IPS-NIHi11 (cell line): ENCODE data around the gene SPPL2C.
A peak's percentile ranks its signal among the peaks of the same experiment; 100 is the strongest.

Source experiments
- DNase-seq: peaks from one replicate; pipeline ENCODE4 v3.0.0; 2012; ENCODE audit warnings: mixed read lengths, low spot score

SPPL2C gene

DNA sequence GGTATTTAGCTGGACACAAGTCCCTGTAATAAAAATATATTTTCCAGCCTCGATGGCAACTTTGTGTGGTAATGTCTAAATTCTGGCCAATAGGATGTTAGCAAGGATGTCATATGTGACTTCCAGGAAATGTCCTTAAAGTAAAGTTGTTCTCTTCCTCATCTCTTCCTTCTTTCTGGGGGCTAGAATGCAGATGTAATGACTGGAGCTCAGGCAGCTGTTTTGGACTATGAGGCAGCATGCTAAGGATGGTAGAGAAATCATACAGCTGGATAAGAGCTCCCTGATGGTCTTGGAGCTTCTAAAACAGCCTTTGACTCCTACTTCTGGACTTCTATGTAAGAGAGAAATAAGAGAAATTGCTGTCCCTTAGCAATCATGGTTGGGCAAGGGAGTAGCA is 32.8 kb downstream of the SPPL2C start:
- DNase-seq = no peak

DNA sequence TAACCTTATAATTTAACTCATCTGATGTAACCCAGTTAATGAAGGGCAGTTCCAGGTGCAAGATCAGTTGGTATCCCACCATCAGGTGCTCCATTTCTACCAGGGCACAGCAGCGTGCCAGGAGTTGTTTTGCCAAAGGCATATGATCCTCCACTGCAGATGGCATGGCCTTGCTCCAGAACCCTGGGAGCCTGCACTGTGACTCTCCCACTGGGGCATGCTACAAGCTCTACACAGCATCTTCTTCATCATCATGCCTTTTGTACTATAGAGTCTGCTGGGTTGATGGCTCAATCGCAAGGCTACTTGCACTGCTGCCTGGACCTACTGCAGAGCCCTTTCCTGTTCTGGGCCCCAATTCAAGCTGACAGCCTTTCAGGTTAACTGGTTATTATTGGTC is 38.4 kb downstream of the SPPL2C start:
- DNase-seq = no peak

DNA sequence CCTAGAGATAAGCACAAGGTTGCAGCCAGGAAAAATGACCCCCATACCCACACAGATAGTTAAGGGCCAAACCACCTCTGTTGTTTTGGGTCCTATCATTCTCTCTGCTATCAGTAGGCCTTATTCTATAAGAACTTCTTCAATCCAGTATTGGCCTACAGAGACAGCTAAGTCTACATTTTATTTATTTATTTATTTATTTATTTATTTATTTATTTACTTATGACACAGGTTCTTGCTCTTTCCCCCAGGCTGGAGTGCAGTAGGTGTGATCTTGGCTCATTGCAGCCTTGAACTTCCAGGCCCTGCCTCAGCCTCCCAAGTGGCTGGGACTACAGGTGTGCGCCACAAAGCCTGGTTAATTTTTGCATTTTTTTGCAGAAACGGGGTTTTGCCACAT is 42.2 kb downstream of the SPPL2C start:
- no peak for DNase-seq

DNA sequence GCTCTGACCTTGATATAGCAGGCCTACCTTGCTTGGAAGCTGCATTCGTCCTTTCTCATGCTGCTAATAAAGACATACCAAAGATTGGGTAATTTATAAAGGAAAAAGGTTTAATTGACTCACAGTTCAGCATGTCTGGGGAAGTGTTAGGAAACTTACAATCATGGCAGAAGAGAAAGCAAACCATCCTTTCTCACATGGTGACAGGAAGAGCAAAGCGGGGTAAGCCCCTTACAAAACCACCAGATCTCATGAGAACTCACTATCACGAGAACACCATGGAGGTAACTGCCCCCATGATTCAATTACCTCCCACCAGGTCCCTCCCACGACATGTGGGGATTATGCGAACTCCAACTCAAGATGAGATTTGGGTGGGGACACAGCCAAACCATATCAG is 43.7 kb downstream of the SPPL2C start:
- DNase-seq = no peak

DNA sequence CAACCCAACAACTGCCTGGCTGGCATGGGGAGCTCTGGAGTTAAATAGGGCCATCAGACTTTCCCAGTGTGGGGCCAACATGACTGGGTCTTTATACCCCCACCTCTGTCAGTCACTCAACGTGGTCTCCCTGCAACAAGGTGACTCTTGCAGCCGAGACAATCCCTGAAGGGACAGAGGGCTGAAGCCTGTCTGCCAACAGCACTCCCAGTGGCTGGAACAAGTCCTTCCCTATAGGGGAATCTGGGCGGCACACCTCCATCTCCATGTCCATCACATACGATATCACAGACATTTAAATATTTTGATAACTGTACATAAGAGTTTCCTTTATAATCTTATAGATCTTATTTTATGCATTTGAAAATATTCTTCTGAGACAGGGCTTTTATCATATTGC is 44.9 kb downstream of the SPPL2C start:
- peak; percentile 49 for DNase-seq

DNA sequence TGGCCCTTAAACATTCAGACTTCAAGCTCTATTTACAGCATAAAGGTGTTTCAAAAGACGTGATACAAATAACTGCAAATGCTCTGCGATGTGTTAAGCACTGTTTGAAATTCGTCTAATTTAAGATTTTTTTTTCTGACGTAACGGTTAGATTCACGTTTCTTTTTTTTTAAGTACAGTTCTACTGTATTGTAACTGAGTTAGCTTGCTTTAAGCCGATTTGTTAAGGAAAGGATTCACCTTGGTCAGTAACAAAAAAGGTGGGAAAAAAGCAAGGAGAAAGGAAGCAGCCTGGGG is 49.0 kb downstream of the SPPL2C start:
- no peak for DNase-seq

DNA sequence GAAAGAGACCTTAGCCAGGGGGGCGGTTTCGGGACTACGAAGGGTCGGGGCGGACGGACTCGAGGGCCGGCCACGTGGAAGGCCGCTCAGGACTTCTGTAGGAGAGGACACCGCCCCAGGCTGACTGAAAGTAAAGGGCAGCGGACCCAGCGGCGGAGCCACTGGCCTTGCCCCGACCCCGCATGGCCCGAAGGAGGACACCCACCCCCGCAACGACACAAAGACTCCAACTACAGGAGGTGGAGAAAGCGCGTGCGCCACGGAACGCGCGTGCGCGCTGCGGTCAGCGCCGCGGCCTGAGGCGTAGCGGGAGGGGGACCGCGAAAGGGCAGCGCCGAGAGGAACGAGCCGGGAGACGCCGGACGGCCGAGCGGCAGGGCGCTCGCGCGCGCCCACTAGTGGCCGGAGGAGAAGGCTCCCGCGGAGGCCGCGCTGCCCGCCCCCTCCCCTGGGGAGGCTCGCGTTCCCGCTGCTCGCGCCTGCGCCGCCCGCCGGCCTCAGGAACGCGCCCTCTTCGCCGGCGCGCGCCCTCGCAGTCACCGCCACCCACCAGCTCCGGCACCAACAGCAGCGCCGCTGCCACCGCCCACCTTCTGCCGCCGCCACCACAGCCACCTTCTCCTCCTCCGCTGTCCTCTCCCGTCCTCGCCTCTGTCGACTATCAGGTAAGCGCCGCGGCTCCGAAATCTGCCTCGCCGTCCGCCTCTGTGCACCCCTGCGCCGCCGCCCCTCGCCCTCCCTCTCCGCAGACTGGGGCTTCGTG is 49.5 kb downstream of the SPPL2C start, which contains the start of gene MAPT:
Gene MAPT (plus strand): TSS at position 533 of the 763 bp plus-strand sequence. CDS start 67,784 bp downstream, outside the sequence.
- DNase-seq = peak; percentile 98

DNA sequence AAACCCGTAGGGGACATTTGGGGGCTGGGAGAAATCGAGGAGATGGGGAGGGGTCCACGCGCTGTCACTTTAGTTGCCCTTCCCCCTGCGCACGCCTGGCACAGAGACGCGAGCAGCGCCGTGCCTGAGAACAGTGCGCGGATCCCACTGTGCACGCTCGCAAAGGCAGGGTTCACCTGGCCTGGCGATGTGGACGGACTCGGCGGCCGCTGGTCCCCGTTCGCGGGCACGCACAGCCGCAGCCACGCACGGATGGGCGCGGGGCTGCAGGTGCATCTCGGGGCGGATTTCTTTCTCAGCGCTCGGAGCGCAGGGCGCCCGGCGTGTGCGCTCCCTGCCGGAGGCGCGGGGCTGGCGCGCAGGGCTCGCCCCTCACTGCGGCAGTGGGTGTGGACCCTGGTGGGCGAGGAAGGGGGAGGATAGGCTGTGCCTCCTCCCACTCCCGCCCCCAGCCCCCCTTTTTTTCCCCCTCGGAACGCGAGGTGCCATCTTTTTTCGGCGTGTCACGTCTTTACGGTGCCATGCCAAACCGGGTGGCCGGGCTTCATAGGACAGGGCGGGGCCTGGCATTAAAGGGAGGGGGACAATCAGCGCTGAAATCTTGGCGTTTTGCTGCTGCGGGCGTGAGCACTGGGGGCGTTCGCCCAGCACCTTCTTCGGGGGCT is 50.8 kb downstream of the SPPL2C start:
- peak; percentile 56 for DNase-seq

DNA sequence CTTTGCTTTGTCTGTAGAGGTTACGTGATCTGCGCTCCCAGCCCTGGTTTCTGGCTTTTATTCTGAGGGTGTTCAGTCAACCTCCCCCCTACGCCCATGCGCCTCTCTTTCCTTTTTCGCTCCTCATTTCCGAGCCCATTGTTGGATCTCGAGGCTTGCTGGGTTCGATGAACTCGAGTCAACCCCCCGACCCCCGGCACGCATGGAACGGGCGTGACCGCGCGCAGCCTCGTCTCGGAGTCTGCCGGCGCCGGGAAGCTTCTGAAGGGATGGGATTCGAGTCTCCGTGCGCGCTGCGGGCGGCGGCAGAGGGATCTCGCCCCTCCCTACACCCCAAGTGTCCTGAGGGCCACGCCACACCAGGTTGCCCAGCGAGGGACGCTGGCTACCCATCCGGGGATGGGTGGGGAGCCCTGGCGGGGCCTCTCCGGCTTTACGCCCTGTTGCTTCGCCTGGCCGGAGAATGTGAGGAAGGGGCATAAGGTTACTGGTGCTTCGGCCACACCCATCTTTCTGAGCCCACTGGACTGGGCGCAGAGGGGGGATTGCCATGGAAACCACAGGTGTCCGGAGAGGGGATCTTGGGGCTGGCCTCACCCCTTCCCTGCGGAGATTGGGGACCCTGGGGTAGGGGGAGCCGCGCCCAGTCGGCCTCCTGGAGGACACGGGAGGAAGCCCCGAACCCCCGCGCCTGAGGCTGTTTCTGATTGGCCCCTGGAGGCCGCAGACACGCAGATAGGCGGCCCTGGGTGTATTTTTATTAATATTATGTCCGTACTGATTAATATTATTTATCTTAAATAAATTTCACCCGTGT is 51.5 kb downstream of the SPPL2C start:
- DNase-seq = no peak
